ENCODE results near the gene CWC27. TPM values are rescaled to one million over a fixed set of nuclear protein-coding genes. Genes with fewer than 3 reads are reported as not detected.

The CWC27 gene
- total RNA-seq, 1 donor from 2014 or later, result 33.4 TPM

DNA sequence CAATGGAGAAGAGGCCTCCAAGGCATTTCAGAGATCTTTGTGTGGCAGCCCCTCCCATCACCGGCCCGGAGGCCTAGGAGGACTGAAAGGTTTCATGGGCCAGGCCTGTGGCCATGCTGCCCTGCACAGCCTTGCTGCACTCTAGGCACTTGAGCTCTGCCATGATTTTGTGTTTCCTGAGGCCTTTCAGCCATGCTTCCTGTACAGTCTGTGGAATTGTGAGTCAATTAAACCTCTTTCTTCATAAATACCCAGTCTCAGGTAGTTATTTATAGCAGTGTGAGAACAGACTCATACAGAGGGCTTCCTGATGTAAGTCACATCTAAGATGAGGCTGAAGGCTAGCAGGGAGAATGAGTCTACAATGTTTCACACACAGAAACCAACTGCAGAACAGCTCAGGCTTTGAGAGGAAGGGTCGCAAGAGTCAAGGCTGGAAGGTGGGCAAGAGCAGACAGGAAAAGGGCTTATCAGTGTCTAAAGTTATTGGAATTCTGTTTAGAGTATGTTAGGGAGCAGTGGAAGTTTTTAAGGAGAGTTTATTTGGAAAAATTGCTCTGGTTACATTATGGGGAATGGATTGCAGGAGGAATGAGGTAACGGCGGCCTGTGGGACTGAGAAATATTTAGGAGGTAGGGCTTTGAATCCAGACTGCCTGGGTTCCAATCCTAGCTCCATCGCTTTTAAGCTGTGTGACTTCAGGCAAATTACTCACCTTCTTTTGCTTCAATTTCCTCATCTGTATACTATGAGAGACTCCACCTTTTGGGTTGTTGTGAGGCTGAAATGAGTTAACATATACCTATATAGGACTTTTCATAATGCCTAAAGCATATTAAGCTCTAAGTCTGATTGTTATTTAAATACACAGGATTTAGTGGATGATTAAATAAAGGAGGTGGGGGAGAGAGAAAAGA is 291.2 kb downstream of the CWC27 start:
- Mint-ChIP-seq H3K27ac (no peak overlapping the region), H3K9me3 (ENCODE audit: low read depth) (peaks cover 4% of the 10 kb centered on the region)

GRCh38 chr5:65061250-65061973 is 292.7 kb downstream of the CWC27 start:
- Mint-ChIP-seq H3K9me3 (ENCODE audit: low read depth) (no peaks in the 10 kb centered on the region), H3K36me3 (ENCODE audit: insufficient read depth) (no peaks in the 10 kb centered on the region), H3K4me3 (ENCODE audit: low read depth) (no peak overlapping the region), H3K27me3 (no peaks in the 10 kb centered on the region), H3K27ac (no peak overlapping the region), H3K4me1 (ENCODE audit: low read depth) (no peaks in the 10 kb centered on the region)
- DNase-seq (ENCODE audit: low spot score, unreplicated experiment), result no peak
- no peak for TF ChIP-seq CTCF (IDR thresholded peaks at IDR 0.05; ENCODE audit: unreplicated experiment)

More for the DNA sequence above, 291.2 kb downstream of the CWC27 start:
- no peak for TF ChIP-seq CTCF (IDR thresholded peaks at IDR 0.05; ENCODE audit: unreplicated experiment)
- Mint-ChIP-seq H3K27me3 (no peaks in the 10 kb centered on the region), H3K36me3 (ENCODE audit: insufficient read depth) (no peaks in the 10 kb centered on the region), H3K4me1 (ENCODE audit: low read depth) (no peaks in the 10 kb centered on the region), H3K4me3 (ENCODE audit: low read depth) (no peak overlapping the region)
- DNase-seq (ENCODE audit: low spot score, unreplicated experiment), result no peak

GRCh38 chr5:65061974-65062353 is 293.2 kb downstream of the CWC27 start:
- no peak for TF ChIP-seq CTCF (IDR thresholded peaks at IDR 0.05; ENCODE audit: unreplicated experiment)
- H3K4me1 Mint-ChIP-seq (ENCODE audit: low read depth), result no peaks in the 10 kb centered on the region
- H3K9me3 Mint-ChIP-seq (ENCODE audit: low read depth), result no peaks in the 10 kb centered on the region
- H3K27me3 Mint-ChIP-seq, result no peaks in the 10 kb centered on the region
- no peak for DNase-seq (ENCODE audit: low spot score, unreplicated experiment)
- no peak overlapping the region for H3K27ac Mint-ChIP-seq
- no peaks in the 10 kb centered on the region for H3K36me3 Mint-ChIP-seq (ENCODE audit: insufficient read depth)
- H3K4me3 Mint-ChIP-seq (ENCODE audit: low read depth), result no peak overlapping the region

GRCh38 chr5:65062469-65063083 is 293.8 kb downstream of the CWC27 start:
- H3K9me3 Mint-ChIP-seq (ENCODE audit: low read depth), result no peaks in the 10 kb centered on the region
- no peak for TF ChIP-seq CTCF (IDR thresholded peaks at IDR 0.05; ENCODE audit: unreplicated experiment)
- no peak overlapping the region for H3K4me3 Mint-ChIP-seq (ENCODE audit: low read depth)
- no peaks in the 10 kb centered on the region for H3K4me1 Mint-ChIP-seq (ENCODE audit: low read depth)
- no peak overlapping the region for H3K27ac Mint-ChIP-seq
- DNase-seq (ENCODE audit: low spot score, unreplicated experiment), result no peak
- H3K36me3 Mint-ChIP-seq (ENCODE audit: insufficient read depth), result no peaks in the 10 kb centered on the region
- H3K27me3 Mint-ChIP-seq, result no peaks in the 10 kb centered on the region

DNA sequence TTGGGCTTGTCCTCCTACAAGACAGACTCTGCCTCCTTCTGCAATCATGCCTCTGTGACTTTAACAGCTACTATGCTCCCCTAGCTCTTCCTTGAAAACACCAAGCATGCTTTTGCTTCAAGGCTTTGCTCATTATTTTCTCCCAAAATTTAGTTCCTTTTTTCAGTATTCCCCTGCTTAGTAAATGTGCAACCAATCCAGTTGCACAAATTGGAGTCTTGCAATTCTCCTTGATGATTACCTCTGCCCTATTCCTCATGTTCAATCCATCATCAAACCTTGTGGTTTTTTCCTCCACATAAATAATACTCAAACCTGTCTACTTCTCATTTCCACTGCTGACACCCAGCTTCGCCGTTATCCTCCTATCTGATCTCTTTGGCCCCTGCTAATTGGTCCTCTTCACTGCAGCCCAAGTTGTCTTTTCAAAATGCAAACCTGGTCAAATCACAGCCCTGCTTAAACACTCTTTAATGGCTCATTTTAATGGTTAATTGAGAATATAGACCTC is 296.3 kb downstream of the CWC27 start:
- no peaks in the 10 kb centered on the region for H3K9me3 Mint-ChIP-seq (ENCODE audit: low read depth)
- H3K4me1 Mint-ChIP-seq (ENCODE audit: low read depth), result no peaks in the 10 kb centered on the region
- TF ChIP-seq CTCF (IDR thresholded peaks at IDR 0.05; ENCODE audit: unreplicated experiment), result no peak
- DNase-seq (ENCODE audit: low spot score, unreplicated experiment), result no peak
- H3K4me3 Mint-ChIP-seq (ENCODE audit: low read depth), result no peak overlapping the region
- no peaks in the 10 kb centered on the region for H3K27me3 Mint-ChIP-seq
- H3K27ac Mint-ChIP-seq, result no peak overlapping the region
- H3K36me3 Mint-ChIP-seq (ENCODE audit: insufficient read depth), result no peaks in the 10 kb centered on the region
